ENCODE measurements around the gene PRICKLE2.

- no peak for TF ChIP-seq ZNF350 (tag by site-specific recombination; IDR thresholded peaks at IDR 0.05)
- no peak for TF ChIP-seq ZNF580 (tag by site-specific recombination; IDR thresholded peaks at IDR 0.05)
- TF ChIP-seq CTCF (tag by site-specific recombination; IDR thresholded peaks at IDR 0.05) = no peak
- TF ChIP-seq ZNF24 (tag by site-specific recombination; IDR thresholded peaks at IDR 0.05) = no peak
- no peak for TF ChIP-seq ZNF792 (tag by site-specific recombination; IDR thresholded peaks at IDR 0.05)
- no peak for TF ChIP-seq YY1 (tag by site-specific recombination; IDR thresholded peaks at IDR 0.05)
- no peak for TF ChIP-seq GFI1B (tag by site-specific recombination; IDR thresholded peaks at IDR 0.05)
- no peak for TF ChIP-seq KLF9 (tag by site-specific recombination; IDR thresholded peaks at IDR 0.05; ENCODE audit: low read depth)
- no peak for TF ChIP-seq ZXDB (tag by site-specific recombination; IDR thresholded peaks at IDR 0.05)
- TF ChIP-seq ZSCAN23 (tag by site-specific recombination; IDR thresholded peaks at IDR 0.05) = no peak
- no peak for TF ChIP-seq ZNF175 (tag by site-specific recombination; IDR thresholded peaks at IDR 0.05)
- no peak for TF ChIP-seq ZNF398 (tag by site-specific recombination; IDR thresholded peaks at IDR 0.05)
- no peak for TF ChIP-seq ZNF600 (tag by site-specific recombination; IDR thresholded peaks at IDR 0.05)
- TF ChIP-seq ZFP41 (tag by site-specific recombination; IDR thresholded peaks at IDR 0.05; ENCODE audit: borderline replicate concordance) = no peak
Measured at GRCh38 chr3:64108231-64108630, 117.0 kb downstream of the PRICKLE2 start.

All from HEK293 (cell line).